HepG2 (cell line): ENCODE results near the gene CAVIN3. TPM values are rescaled to one million over a fixed set of nuclear protein-coding genes. Genes with fewer than 3 reads are reported as not detected.
A peak's percentile ranks its signal among the peaks of the same experiment; 100 is the strongest.

Source experiments
- DNMT1 ChIP-seq: sonication (generic); formaldehyde crosslinking; IDR thresholded peaks from 2 replicates; pipeline ENCODE4 v1.5.1; 2020; ENCODE audit warnings: mild to moderate bottlenecking, missing genetic modification reagents
- DR1 ChIP-seq: sonication (generic); formaldehyde crosslinking; IDR thresholded peaks from 2 replicates; pipeline ENCODE4 v1.8.0; 2021; ENCODE audit warnings: mild to moderate bottlenecking, missing genetic modification reagents, inconsistent platforms
- GTF3A ChIP-seq: sonication (generic); formaldehyde crosslinking; conservative IDR thresholded peaks from 2 replicates; pipeline ENCODE4 v1.4.0; 2020; ENCODE audit warnings: mild to moderate bottlenecking, missing genetic modification reagents
- HNRNPUL1 ChIP-seq: fragments of 200-400 bp; formaldehyde crosslinking; IDR thresholded peaks from 2 replicates; pipeline ENCODE4 v1.6.1; 2017; ENCODE audit warnings: low read depth, mild to moderate bottlenecking, low read length, moderate library complexity
- KAT2B ChIP-seq: fragments of 150-350 bp; IDR thresholded peaks from 2 replicates; pipeline ENCODE4 v1.6.1; 2014; ENCODE audit warnings: low read depth, low read length, borderline replicate concordance
- NFKBIZ ChIP-seq: IDR thresholded peaks from 2 replicates; pipeline ENCODE4 v1.6.1; 2018; ENCODE audit warnings: missing genetic modification reagents, missing compliant biosample characterization
- ONECUT2 ChIP-seq: sonication (generic); formaldehyde crosslinking; IDR thresholded peaks from 2 replicates; pipeline ENCODE4 v1.4.0; 2020; ENCODE audit warnings: missing genetic modification reagents
- ZNF530 ChIP-seq: sonication (generic); formaldehyde crosslinking; IDR thresholded peaks from 2 replicates; pipeline ENCODE4 v1.5.0; 2020; ENCODE audit warnings: low read depth, mild to moderate bottlenecking, missing genetic modification reagents
- polyA plus RNA-seq, 8 experiments: library from polyadenylated mRNA; depleted of rRNA in 3 of 8; stranded (reverse) in 7 of 8; unstranded in 1 of 8; fragments of >200 nt; fragmentation: Illumina TruSeq in 4 of 8; extraction: Trizol in 4 of 8; gene quantifications; 2 replicates each; pipeline versions ENCODE4 v1.2.1 to v1.2.3, GENCODE V29; 2011 to 2016; ENCODE audit warnings: low read depth in 4 of 8, missing spikeins in 1 of 8, mixed read lengths in 1 of 8; ENCODE audit not compliant: insufficient read depth in 1 of 8
- total RNA-seq, 5 experiments: library from RNA; depleted of rRNA; stranded (reverse); fragments of >200 nt; fragmentation: Illumina TruSeq; extraction: Trizol; gene quantifications; 2 replicates each; pipeline ENCODE4 v1.2.3, GENCODE V29; 2016; ENCODE audit warnings: low read depth in 1 of 5
- TF ChIP-seq, protein P1 (sequence below): IDR thresholded peaks from 2 replicates; pipeline ENCODE4 v1.6.1; 2016; ENCODE audit warnings: low read depth, control low read depth
- TF ChIP-seq, protein P2 (sequence below): sonication (generic); formaldehyde crosslinking; IDR thresholded peaks from 2 replicates; pipeline ENCODE4 v1.5.0; 2020; ENCODE audit warnings: missing genetic modification reagents, mild to moderate bottlenecking, borderline replicate concordance
- TF ChIP-seq, protein P3 (sequence below), 2 experiments: fragments of 450-650 bp in 1 of 2; sonication (generic) in 1 of 2; formaldehyde crosslinking in 1 of 2; IDR thresholded peaks; 2 replicates each; pipeline versions ENCODE4 v1.6.1 to v1.8.0; 2016 to 2022; ENCODE audit warnings: antibody characterized with exemption in 1 of 2, mild to moderate bottlenecking in 1 of 2, missing genetic modification reagents in 1 of 2
- TF ChIP-seq, protein P4 (sequence below): sonication (generic); formaldehyde crosslinking; IDR thresholded peaks from 2 replicates; pipeline ENCODE4 v1.4.0; 2020; ENCODE audit warnings: missing genetic modification reagents

Gene CAVIN3
- total and polyA plus RNA-seq, 2 of the 13 experiments (the other 11 are each of a cell fraction or from before 2014, with no cell fraction given) = not detected

DNA sequence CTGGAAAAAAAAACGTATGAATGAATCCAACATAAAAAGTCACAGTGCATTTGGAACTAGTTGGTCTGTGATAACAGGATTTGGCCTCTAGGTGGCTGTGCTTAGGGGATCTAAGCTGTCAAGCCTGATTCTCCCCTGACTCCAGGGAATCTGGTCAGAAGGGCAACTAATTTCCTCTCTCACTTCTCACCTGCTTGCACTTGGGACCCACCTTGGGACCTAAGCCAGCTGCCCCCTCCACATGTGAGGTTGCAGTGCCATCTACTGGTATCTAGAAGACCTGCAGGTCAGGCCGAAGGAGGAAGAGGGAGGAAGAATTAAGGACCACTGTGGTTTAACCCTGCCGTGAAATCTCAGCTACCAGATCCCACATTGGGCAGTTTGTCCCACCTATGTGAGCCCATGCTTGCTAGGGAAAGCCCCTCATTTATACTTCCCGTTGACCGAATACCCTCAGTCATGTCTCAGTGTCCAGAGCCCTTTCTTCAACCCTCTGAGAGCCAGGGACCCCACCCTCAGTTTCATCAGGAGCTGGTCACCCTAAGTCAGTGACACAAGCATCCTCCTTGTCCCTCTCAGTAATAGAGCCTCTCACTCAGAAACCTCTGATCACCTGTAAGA is 33.2 kb upstream of the CAVIN3 start (continued):
- TF ChIP-seq, protein P1, sequence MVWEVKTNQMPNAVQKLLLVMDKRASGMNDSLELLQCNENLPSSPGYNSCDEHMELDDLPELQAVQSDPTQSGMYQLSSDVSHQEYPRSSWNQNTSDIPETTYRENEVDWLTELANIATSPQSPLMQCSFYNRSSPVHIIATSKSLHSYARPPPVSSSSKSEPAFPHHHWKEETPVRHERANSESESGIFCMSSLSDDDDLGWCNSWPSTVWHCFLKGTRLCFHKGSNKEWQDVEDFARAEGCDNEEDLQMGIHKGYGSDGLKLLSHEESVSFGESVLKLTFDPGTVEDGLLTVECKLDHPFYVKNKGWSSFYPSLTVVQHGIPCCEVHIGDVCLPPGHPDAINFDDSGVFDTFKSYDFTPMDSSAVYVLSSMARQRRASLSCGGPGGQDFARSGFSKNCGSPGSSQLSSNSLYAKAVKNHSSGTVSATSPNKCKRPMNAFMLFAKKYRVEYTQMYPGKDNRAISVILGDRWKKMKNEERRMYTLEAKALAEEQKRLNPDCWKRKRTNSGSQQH (CRISPR knock-in tag) = no peak
- TF ChIP-seq, protein P2, sequence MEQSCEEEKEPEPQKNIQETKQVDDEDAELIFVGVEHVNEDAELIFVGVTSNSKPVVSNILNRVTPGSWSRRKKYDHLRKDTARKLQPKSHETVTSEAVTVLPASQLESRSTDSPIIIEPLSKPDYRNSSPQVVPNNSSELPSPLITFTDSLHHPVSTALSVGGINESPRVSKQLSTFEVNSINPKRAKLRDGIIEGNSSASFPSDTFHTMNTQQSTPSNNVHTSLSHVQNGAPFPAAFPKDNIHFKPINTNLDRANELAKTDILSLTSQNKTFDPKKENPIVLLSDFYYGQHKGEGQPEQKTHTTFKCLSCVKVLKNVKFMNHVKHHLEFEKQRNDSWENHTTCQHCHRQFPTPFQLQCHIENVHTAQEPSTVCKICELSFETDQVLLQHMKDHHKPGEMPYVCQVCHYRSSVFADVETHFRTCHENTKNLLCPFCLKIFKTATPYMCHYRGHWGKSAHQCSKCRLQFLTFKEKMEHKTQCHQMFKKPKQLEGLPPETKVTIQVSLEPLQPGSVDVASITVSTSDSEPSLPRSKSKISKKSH (CRISPR knock-in tag) = no peak
- TF ChIP-seq DR1 (CRISPR knock-in tag) = no peak
- TF ChIP-seq HNRNPUL1 = no peak
- TF ChIP-seq KAT2B = no peak
- no peak for TF ChIP-seq ZNF530 (CRISPR knock-in tag)
- TF ChIP-seq ONECUT2 (CRISPR knock-in tag) = no peak
- no peak for TF ChIP-seq NFKBIZ
- TF ChIP-seq, protein P3, sequence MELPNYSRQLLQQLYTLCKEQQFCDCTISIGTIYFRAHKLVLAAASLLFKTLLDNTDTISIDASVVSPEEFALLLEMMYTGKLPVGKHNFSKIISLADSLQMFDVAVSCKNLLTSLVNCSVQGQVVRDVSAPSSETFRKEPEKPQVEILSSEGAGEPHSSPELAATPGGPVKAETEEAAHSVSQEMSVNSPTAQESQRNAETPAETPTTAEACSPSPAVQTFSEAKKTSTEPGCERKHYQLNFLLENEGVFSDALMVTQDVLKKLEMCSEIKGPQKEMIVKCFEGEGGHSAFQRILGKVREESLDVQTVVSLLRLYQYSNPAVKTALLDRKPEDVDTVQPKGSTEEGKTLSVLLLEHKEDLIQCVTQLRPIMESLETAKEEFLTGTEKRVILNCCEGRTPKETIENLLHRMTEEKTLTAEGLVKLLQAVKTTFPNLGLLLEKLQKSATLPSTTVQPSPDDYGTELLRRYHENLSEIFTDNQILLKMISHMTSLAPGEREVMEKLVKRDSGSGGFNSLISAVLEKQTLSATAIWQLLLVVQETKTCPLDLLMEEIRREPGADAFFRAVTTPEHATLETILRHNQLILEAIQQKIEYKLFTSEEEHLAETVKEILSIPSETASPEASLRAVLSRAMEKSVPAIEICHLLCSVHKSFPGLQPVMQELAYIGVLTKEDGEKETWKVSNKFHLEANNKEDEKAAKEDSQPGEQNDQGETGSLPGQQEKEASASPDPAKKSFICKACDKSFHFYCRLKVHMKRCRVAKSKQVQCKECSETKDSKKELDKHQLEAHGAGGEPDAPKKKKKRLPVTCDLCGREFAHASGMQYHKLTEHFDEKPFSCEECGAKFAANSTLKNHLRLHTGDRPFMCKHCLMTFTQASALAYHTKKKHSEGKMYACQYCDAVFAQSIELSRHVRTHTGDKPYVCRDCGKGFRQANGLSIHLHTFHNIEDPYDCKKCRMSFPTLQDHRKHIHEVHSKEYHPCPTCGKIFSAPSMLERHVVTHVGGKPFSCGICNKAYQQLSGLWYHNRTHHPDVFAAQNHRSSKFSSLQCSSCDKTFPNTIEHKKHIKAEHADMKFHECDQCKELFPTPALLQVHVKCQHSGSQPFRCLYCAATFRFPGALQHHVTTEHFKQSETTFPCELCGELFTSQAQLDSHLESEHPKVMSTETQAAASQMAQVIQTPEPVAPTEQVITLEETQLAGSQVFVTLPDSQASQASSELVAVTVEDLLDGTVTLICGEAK (IDR thresholded peaks at IDR 0.05) = no peak
- TF ChIP-seq, protein P3 (CRISPR knock-in tag; IDR thresholded peaks at IDR 0.05) = no peak
- TF ChIP-seq, protein P4, sequence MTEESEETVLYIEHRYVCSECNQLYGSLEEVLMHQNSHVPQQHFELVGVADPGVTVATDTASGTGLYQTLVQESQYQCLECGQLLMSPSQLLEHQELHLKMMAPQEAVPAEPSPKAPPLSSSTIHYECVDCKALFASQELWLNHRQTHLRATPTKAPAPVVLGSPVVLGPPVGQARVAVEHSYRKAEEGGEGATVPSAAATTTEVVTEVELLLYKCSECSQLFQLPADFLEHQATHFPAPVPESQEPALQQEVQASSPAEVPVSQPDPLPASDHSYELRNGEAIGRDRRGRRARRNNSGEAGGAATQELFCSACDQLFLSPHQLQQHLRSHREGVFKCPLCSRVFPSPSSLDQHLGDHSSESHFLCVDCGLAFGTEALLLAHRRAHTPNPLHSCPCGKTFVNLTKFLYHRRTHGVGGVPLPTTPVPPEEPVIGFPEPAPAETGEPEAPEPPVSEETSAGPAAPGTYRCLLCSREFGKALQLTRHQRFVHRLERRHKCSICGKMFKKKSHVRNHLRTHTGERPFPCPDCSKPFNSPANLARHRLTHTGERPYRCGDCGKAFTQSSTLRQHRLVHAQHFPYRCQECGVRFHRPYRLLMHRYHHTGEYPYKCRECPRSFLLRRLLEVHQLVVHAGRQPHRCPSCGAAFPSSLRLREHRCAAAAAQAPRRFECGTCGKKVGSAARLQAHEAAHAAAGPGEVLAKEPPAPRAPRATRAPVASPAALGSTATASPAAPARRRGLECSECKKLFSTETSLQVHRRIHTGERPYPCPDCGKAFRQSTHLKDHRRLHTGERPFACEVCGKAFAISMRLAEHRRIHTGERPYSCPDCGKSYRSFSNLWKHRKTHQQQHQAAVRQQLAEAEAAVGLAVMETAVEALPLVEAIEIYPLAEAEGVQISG (CRISPR knock-in tag) = peak; percentile 27; the same call in 1 of the 2 replicates
- TF ChIP-seq GTF3A = no peak
- TF ChIP-seq DNMT1 (CRISPR knock-in tag) = no peak
